Breast epithelium (tissue), 3 donors: ENCODE data around the gene ROR2.

Experiments used
- POLR2A ChIP-seq: fragments of 450-650 bp; IDR thresholded peaks from one replicate; pipeline ENCODE4 v1.6.1; 2016; ENCODE audit warnings: antibody characterized with exemption, mild to moderate bottlenecking, moderate library complexity
- POLR2AphosphoS5 ChIP-seq, 3 donors: sonication (generic); formaldehyde crosslinking; IDR thresholded peaks; one replicate each; pipeline ENCODE4 v1.6.1; 2017; ENCODE audit warnings: antibody characterized with exemption in 3 of 3
- TF ChIP-seq, protein P1 (sequence below), 3 donors: fragments of 450-650 bp; IDR thresholded peaks; one replicate each; pipeline ENCODE4 v1.5.1; 2016 to 2017; ENCODE audit warnings: antibody characterized with exemption in 3 of 3, mild to moderate bottlenecking in 3 of 3, moderate library complexity in 3 of 3

DNA sequence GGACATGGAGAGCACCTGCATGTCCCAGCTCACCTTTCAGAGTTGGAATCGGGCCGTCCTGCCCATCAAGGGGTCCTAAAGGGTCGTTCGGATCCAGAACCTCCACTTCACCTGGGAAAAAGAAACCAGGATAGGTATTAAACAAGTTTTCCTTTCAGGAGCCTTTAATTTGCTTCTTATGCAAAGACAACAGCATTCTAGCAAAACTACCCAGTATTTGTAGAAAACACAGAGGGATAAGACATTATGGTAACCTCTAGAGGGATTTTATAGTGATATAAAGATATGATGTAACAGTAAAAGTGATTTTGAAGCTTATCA, 174.4 kb downstream of the ROR2 start:
- no peak for TF ChIP-seq POLR2A
- no peak for TF ChIP-seq POLR2AphosphoS5 (IDR thresholded peaks at IDR 0.05)
- TF ChIP-seq, protein P1, sequence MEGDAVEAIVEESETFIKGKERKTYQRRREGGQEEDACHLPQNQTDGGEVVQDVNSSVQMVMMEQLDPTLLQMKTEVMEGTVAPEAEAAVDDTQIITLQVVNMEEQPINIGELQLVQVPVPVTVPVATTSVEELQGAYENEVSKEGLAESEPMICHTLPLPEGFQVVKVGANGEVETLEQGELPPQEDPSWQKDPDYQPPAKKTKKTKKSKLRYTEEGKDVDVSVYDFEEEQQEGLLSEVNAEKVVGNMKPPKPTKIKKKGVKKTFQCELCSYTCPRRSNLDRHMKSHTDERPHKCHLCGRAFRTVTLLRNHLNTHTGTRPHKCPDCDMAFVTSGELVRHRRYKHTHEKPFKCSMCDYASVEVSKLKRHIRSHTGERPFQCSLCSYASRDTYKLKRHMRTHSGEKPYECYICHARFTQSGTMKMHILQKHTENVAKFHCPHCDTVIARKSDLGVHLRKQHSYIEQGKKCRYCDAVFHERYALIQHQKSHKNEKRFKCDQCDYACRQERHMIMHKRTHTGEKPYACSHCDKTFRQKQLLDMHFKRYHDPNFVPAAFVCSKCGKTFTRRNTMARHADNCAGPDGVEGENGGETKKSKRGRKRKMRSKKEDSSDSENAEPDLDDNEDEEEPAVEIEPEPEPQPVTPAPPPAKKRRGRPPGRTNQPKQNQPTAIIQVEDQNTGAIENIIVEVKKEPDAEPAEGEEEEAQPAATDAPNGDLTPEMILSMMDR (IDR thresholded peaks at IDR 0.05) = no peak
